G401 (cell line): ENCODE measurements around the gene TNFSF10. TPM values are rescaled to one million over a fixed set of nuclear protein-coding genes. Genes with fewer than 3 reads are reported as not detected.
"Not testable (repeated sequence)": the region's sequence is repeated elsewhere in the genome, so short reads cannot be mapped to it uniquely, and the experiment has no call there.

Source experiments
- DNase-seq: peaks from one replicate; pipeline ENCODE4 v3.0.0-alpha.2; 2015; ENCODE audit warnings: low spot score
- in situ Hi-C: cut with HindIII; loops from 2 replicates; pipeline ENCODE4 v1.10.0; 2016; ENCODE audit warnings: low sequenced_read_pairs, mixed read lengths
- total RNA-seq: library from RNA; depleted of rRNA; stranded (reverse); fragments of >200 nt; shearing (Covaris generic); gene quantifications from 2 replicates; pipeline ENCODE4 v1.2.3, GENCODE V29; 2014; rRNA removed

The TNFSF10 gene
- total RNA-seq = not detected in 2 replicates

- in situ Hi-C loops = no loop called here
- DNase-seq = no peak
Measured at GRCh38 chr3:172522871-172523818, at the start of gene TNFSF10. TSS of gene TNFSF10 (minus strand) at chr3:172523430. CDS start at chr3:172523384, 46 bp downstream.

GRCh38 chr3:172569128-172570008 lies 46.1 kb upstream of the TNFSF10 start:
- no peak for DNase-seq
- in situ Hi-C loops = no loop called here

GRCh38 chr3:172568701-172569100 lies 45.5 kb upstream of the TNFSF10 start:
- no peak for DNase-seq
- in situ Hi-C loops = no loop called here

GRCh38 chr3:172566785-172567184 lies 43.6 kb upstream of the TNFSF10 start:
- in situ Hi-C loops, DNase-seq: not testable (repeated sequence)

GRCh38 chr3:172564499-172564898 lies 41.3 kb upstream of the TNFSF10 start:
- in situ Hi-C loops = no loop called here
- no peak for DNase-seq

- DNase-seq = no peak
Measured at GRCh38 chr3:172562871-172563865, 39.9 kb upstream of the TNFSF10 start.

GRCh38 chr3:172561897-172562640 lies 38.8 kb upstream of the TNFSF10 start:
- DNase-seq = no peak
- in situ Hi-C loops = no loop called here

More at GRCh38 chr3:172562871-172563865, 39.9 kb upstream of the TNFSF10 start:
- in situ Hi-C loops = no loop called here

GRCh38 chr3:172560586-172560985 lies 37.4 kb upstream of the TNFSF10 start:
- no peak for DNase-seq
- in situ Hi-C loops = no loop called here

GRCh38 chr3:172560026-172560425 lies 36.8 kb upstream of the TNFSF10 start:
- in situ Hi-C loops = no loop called here
- no peak for DNase-seq

- DNase-seq = no peak
- in situ Hi-C loops = no loop called here
Measured at GRCh38 chr3:172559020-172559419, 35.8 kb upstream of the TNFSF10 start.

GRCh38 chr3:172557515-172558220 lies 34.4 kb upstream of the TNFSF10 start:
- DNase-seq = no peak
- in situ Hi-C loops = no loop called here

- in situ Hi-C loops = no loop called here
- DNase-seq = no peak
Measured at GRCh38 chr3:172553526-172554252, 30.5 kb upstream of the TNFSF10 start.

- DNase-seq = no peak
- in situ Hi-C loops = no loop called here
Measured at GRCh38 chr3:172552607-172553006, 29.4 kb upstream of the TNFSF10 start.

GRCh38 chr3:172551874-172552273 lies 28.6 kb upstream of the TNFSF10 start:
- DNase-seq = no peak
- in situ Hi-C loops = no loop called here

- no peak for DNase-seq
- in situ Hi-C loops = no loop called here
Measured at GRCh38 chr3:172550347-172550943, 27.2 kb upstream of the TNFSF10 start.

- in situ Hi-C loops = no loop called here
- DNase-seq = no peak
Measured at GRCh38 chr3:172549144-172549543, 25.9 kb upstream of the TNFSF10 start.
